HG03354 (cell line): ENCODE results near the gene PRKAG2.

ENCODE experiments used
- ATAC-seq: cut with Tn5 transposase; IDR thresholded peaks from one replicate; pipeline ENCODE4 v1.9.1; 2021; ENCODE audit warnings: mild to moderate bottlenecking; ENCODE audit not compliant: unreplicated experiment, poor library complexity, severe bottlenecking

PRKAG2 gene

DNA sequence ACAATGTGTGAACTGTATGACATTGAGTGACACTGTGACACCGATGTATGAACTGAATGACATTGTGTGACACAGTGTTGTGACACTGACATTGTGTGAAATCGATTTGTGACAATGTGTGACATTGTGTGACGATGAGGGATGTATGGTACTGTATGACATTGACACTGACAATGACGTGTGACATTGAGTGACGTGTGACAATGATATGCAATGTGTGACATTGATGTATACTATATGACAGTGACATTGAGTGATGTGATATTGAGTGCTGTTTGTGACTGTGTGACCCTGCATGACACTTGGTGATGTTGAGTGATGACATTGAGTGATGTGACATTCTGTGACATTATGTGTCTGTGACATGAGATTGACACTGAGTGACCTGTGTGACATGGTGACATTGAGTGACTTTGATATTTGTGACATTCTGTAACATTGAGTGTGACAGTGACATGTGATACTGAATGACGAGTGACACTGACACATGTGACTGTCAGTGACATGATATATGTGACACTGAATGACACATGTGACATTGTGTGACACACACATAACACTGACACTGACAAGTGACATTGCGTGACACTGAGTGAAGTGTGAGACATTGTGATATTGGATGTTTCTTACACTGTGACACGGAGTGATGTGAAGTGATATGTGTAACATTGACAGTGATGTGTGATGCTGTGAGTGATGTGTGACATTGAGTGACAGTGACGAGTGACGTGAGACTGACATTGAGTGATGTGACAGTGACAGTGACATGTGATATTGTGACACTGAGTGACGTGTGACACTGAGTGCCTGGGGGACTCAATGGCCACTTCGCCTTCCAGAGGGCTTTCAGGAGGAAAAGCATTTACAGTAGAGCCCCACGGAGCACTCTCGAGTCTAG lies 167.5 kb downstream of the PRKAG2 start:
- no peak for ATAC-seq

DNA sequence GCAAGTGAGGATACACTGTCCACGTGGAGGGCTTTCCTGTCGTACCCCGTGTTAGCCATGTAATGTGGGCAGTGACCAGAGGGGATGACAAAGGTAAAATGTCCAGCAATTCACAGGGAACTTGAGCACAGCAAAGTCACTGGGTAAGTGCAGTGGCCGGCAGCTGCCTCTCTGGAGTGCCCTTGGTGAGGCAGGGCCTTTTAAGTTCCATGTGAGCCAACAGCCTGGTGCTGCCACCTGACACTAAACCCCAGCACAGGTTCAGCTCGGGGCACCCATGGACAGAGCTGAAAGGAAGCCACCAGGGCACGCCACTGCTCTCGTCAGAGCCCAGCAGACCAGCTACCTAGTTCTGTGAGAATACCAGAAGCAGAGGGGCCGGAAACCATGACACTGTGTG lies 168.3 kb downstream of the PRKAG2 start:
- ATAC-seq: no peak

DNA sequence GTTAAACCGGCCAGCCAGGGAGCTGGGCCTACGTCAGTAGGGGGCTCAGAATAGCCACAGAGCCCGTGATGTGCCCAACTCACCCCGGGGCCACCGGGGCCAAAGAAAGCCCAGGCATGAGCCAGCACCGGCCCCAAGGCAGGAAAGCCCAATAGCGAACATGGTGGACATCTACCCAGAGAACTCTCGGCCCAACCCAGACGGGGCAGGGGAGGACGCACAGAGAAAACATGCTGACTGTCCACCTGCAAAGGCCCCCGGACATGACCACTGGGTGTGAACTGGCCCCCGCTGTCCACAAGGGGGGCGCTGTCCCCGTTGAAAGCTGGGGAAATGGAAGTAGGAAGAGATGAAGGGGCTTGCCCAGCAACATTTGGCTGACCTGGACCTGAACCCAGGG lies 169.2 kb downstream of the PRKAG2 start:
- ATAC-seq: no peak

DNA sequence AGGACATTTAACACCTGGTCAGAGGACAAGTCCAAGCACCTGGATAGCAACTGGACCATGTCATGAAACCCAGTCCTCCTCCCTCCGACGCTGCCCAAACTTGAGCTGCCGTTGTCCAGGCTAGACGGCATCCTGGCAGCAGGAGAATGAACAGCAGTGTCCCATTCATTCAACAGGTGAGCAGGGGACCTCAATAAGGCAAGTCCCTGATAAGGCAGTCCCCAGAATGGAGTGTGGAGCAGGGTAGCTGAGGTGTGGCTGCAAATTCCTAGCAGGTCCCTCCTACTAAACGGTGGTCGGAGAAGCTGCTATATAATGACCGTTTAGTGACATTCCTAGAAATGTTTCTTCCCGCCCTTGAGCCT lies 169.8 kb downstream of the PRKAG2 start:
- no peak for ATAC-seq

DNA sequence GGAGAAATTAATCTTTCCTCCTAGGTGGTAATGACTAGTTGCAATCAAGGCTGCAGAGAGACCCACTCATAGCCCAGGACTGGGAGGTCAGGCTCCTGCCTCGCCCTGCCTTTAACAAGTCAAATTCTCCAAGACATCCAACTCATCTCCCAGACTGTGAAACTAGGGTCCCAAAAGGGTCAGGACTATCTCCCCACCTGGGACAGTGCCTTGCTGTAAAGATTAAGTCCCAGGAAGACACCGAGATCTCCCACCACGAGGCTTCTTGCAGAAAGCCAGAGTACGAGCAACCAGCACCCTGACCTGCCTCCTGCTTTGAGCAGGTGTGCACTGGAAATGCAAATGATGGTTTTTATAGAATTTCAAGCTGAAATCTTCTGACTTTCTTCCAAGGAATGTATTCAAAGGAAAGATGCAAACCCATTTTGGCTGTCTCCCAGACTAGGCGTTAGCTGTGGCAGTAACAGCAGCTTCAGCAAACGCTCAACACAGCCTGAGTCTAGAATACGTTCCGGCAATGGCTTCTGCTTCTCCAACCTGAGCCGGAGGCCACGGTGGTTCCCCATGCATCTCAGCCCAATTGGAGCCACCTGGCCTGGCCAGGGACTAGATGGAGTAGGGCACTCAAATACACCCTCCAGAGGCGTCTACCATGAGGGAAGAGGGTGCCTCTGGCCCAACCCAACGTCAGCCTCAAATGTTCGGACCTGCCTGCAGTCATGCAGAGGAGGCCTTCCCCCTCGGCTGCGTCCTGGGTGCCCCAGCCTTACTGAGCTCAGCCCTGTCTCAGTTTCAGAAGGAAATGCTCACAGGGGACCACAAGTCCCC lies 170.4 kb downstream of the PRKAG2 start:
- no peak for ATAC-seq

DNA sequence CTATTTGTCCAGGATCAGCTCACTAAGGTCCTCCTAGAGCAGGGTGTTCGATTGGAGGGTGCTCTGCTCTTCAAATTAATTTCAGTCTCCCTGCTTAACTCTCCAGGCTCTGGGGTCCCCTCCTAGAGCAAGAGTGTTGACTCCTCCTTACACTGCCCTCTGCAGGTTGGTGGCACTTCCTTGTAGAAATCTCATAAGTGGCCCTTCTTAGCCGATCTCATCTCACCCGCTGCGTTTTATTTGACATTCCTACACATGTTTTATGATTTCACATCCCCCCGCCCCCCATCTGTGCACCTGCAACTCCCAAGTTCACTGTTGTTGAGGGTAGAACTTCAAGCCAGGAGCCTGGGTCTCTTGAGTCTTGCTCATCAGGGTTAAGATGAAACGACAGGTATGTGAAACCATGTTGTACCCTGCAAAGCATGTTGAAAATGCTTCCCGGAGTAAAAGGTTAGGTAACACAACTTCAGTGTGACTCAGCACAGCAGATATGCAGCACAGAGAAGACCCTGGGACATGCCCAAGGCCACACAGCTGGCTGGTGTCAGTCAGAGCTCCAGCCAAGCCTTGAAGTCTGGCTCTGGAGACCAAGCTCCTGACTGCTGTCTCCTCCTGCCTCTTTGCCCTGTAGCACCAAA lies 171.2 kb downstream of the PRKAG2 start:
- ATAC-seq: no peak

DNA sequence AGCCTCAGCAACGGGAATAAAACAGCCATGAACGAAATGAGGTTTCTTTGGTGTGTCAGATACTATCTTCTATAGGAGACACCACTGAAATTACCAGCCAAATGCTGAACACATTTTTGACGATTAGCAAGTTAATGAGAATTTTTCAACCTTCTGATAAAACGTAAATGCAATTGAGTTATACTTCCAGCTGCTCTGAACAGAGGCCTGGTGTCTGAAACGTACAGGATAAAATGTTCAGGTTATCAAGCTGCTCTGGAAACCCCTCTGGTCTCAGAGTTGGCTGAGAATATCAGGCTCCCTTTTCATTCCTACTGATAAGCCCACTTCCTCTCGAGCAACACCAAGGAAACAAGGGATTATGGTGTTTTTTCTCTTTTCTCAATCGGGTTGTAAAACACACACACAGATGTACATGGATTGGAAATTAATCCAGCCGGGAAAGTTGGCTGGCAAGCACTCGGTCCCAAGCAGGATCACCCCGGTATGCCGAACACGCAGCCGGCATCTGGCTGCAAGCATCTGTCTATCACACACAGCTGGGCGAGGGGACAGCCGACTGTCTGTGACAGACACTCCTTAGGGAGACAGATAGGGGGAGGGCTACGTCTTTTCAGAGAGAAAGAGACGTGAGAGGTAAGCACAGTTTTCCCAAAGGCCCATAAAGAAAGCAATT lies 171.8 kb downstream of the PRKAG2 start:
- ATAC-seq: no peak

DNA sequence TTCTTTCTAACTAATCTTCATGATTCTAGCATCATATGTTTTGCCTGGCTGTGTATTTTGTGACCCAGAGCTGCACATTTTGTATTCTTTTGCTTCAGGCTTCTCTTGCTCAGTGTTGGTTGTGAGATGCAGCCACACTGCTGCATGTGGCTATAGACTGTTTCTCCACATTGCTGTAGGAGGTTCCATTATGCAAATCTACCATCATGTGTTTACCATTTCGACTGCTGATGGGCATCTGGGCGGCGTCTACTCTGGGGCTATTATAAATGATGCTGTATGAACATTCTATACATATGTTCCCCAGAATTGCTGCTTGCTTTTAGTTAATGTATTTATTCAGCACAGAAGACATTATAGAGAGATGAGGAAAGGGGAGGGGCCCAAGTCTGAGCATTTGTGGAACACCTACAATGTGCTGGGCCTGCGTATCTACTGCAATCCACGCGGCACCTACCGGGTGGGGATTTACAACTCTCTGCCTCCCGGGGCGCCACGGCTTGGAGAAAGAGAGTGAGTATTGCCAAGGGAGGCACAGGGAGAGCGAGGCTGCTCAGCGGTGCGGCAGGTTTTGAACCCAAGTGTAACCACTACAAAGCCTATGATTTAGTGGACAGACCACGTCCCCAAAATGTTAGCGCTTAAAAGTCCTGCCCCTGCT lies 172.5 kb downstream of the PRKAG2 start:
- ATAC-seq: no peak

DNA sequence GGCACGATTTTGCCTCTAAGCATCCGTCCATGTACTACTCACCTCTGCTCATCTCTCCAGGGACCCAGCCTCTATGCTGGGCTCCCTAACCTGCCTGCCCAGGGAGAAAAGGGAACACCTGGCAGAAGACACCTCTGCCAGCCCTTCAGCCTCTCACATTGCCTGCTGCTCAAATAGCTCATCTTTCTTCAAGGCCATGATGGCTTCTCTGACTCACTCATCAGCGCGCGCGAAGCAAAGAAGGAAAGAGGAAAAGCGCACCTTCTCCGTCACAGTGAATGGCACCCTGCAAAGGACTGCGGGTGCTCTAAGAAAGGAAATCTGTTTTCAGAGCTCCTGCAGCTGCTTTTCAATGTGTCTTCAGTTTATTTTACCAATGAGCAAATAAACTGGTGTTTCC lies 174.0 kb downstream of the PRKAG2 start:
- no peak for ATAC-seq

DNA sequence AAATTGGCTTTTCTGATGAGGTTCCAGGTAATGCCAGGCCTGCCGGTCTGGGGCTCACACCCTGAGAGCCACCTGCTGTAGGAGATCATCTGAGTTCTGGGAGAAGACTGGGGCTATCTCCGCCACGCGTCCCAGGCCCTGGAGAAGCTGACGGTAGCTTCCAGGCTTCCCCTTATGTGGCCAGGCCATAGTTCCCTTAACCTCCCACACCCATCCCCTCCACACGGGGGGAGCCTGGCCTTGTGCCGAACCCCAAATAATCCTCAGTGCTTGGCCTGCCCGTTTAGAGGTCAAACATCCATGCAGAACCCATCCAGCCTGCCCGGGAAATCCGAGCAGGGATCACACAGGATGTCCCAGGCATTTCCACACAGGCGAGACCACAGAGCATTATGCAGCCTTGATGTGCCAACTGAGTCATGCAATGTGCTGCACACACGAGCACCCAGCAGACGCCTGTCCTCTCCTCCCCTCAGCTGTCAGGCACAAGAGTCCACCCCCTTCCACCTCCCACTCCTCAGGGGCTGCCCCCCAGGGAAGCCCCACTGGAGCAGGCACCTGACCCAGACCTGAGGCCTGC lies 176.2 kb downstream of the PRKAG2 start:
- no peak for ATAC-seq

DNA sequence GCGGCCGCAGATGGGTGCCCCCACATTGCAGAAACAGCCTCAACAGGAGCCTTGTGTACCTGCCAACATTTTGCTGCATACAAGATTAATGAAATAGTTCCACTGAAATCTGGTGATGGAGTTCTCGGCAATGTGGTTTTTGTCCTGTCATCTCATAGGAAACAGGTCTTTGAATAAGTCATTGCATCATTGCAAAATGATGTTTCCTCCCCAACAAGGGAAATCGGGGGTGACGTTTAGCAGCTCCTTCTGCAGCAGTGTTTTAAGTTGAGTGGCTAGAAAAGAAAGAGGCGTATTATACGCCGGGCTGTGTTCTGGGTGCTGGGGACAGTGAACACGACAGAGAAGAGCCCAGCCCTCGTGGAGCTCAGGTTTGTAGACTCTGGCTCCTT lies 177.0 kb downstream of the PRKAG2 start:
- no peak for ATAC-seq

DNA sequence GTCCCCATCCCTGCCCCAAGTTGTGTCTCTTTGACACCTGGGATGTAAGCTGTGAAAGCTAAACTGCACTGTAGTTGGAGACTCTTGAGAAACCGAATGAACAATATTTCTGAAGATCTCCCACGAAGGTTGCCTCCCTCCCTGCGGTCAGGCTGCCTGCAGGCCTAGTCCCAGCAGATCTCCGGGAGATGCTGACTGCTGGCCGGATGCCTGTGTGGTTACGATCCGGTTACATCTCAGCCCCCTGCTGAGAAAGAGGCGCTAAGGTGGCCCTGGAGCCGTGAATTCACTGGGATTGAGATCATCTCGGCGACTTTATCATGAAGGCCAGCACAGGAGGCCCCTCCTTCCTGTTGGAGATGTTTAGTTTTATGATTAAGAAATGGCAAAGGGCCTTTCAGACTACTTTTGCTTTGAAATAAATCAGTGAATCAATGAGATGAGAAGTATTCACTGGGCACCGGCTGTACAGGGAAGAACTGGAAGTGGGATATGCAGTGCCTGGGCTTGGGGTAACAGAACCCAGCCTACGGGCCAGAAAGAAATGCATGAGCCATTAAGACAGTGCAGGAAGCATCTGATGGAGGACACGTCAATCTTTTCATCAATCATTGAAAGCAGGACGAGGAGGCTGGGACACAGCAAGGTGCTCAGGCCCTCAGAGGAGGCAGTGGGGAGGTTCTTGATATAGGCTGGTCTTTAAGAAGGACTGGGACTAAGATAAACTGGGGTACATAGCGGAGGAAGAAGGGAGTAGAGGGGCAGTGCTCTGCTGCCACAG lies 177.6 kb downstream of the PRKAG2 start:
- ATAC-seq: no peak

DNA sequence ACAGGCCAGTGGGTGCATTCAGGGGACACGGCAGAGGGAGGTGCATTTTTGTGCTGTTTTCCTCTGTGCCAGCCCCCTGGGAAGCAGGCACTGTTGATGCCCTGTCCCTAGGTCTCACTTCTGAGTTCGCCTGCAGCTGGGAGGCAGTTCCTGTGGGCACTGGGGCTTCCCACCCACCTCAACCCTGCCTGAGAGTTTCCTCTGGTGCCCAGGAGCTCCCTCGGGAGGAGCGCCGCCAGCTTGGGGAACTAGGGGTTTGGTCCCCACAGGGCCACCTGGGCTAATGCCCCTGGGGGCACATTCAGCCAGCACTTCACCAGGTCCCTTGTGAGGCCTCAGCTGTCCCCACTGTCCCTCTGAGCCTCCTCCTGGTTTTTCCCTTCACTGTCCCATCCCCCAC lies 179.0 kb downstream of the PRKAG2 start:
- no peak for ATAC-seq

DNA sequence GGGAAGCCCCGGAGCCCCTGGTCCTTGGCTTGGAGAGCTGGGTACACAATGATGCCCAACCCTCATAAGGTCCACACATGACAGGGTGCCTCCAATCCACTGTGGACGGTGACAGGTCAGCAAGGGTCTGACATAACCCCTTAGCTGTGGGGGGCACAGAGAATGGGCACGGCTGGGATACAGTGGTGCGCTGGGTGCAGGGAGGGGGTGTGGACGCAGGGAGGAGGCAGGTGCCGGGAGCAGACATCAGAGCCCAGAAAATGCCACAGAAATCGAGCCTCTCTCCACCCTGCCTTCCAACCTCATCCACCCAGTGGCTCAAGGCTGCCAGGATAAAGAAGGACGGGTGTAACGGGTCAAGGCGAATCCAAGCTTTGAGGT lies 179.4 kb downstream of the PRKAG2 start:
- no peak for ATAC-seq

DNA sequence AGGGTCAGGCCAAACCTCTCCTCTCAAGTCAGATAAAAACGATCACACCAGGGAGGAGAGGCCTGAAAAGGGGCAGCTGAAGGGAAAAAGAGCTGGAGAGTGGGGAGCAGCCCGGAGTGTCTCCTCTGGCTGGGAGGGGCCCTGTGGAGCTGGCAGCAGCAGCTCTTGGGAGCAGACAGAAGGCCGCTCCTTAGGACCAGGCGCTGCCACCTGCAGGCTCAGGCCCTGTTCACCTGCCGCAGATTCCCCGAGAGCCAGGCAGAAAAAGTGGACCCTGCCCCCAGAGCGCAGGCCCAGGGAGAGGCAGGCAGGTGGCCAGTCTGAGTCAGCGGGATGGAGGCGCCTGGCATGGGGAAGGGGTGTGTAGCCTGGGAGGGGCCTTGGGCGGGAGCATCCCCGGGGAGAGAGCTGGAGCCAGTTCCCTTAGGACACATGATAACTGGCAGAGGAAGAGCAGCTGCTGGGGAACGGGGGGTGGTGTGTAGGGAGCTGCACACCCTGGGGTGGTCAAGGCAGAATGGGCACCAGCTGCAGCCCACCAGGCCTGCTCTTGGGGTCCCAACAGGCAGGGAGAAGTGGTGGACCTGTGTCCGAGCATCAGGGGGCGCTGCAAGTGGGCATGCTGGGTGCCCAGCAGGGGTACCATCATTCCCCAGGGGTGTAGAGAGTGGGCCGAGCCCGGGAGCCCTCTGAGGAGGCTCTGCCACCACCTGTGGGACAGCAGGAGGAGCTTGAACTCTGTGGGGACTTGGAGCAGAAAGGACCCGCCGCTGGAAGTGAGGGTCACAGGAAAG lies 180.0 kb downstream of the PRKAG2 start:
- no peak for ATAC-seq

DNA sequence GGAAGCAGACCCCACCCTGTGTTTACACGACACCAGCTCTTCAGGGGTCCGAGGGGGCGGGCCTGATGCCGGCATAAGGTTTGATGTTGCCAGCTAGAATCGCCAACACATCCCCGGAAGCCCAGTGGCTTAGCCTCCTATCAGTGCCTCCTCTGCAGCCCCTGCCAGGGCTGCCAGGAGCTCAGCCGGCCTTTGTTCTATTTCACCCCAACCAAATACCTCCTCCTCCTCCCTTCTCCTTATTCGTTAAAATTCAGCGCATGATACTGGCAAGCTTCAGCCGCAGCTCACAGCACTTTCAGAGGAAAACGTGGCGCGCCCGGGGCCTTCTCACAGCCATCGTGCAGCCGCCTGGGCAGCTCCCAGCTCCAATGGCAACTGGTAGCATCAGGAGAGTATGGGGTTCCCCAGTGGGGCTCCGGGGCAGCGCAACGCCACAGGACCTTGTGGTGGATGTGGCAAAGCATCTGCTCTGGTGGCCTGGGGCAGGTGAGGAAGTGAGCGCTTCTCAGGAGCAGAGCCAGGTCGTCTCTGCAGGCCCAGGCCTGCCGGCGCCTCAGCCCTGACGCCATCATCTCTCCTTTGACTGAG lies 180.9 kb downstream of the PRKAG2 start:
- no peak for ATAC-seq

DNA sequence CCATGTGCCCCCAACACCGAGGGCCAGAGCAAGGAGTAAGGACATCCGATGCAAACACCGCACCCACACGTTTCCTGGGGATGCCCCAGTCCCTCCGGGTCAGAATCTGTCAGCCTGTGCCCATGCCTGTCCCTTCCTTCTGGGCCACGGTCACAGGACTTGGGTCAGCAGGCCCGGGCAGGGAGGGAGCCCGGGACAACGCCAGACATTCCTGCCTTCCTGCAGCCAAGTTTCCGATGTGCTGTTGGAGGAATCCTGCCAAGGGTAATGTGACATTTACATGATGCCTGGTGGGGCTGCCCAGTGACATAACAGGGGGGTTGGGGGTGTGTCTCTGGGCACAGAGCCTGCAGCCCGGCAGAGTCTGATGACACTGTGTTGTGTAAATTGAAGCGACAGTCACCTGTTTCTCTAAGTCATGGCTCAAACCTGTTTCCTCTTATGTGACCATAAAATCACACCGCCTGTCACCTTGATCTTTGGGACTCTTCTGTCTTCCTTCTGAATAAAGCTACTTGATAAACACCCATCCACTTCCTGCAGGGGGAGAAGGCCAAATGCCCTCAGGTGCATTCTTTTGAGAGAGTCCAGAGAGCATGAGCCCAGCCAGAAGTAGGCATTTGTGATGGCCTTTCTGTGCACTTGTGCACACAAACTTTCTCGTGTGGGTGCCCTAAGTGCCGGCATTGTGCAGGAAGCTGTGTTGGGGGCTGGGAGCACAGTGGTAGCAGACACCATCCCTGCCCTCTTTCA lies 181.9 kb downstream of the PRKAG2 start:
- no peak for ATAC-seq
